Thyroid gland (tissue), 4 donors: Measurements from ENCODE around the gene ITPR3. TPM values are rescaled to one million over a fixed set of nuclear protein-coding genes. Genes with fewer than 3 reads are reported as not detected.

Source experiments
- DNase-seq, 2 donors: peaks; one replicate each; pipeline ENCODE4 v3.0.0-alpha.2; 2019
- H3K27ac ChIP-seq, 3 donors: fragments of 200-600 bp; sonication (generic); 1 replicate in 2 of 3; 2 replicates in 1 of 3; pipeline ENCODE4 v1.5.1; 2016 to 2019; ENCODE audit warnings: mild to moderate bottlenecking in 1 of 3, moderate library complexity in 1 of 3
- H3K27me3 ChIP-seq: fragments of 200-600 bp; sonication (generic); one replicate; pipeline ENCODE4 v1.5.1; 2019
- H3K36me3 ChIP-seq, 2 donors: fragments of 200-600 bp; sonication (generic); one replicate each; pipeline ENCODE4 v1.5.1; 2016 to 2019
- H3K4me1 ChIP-seq, 2 donors: fragments of 200-600 bp; sonication (generic); one replicate each; pipeline ENCODE4 v1.5.1; 2017 to 2019
- H3K4me3 ChIP-seq, 3 donors: fragments of 200-600 bp; sonication (generic); replicated peaks in 1 of 3; 1 replicate in 2 of 3; 2 replicates in 1 of 3; pipeline ENCODE4 v1.5.1; 2016; ENCODE audit warnings: mild to moderate bottlenecking in 1 of 3
- H3K9me3 ChIP-seq: fragments of 200-600 bp; sonication (generic); one replicate; pipeline ENCODE4 v1.5.1; 2017
- POLR2A ChIP-seq, 2 donors: fragments of 450-650 bp; IDR thresholded peaks; one replicate each; pipeline ENCODE4 v1.6.1; 2017; ENCODE audit warnings: antibody characterized with exemption in 2 of 2, mild to moderate bottlenecking in 2 of 2, moderate library complexity in 1 of 2
- WGBS, 2 donors: methylation state at CpG; one replicate each; pipeline ENCODE4 v1.1.5; 2017; 5-methylcytosine and 5-hydroxymethylcytosine counted together
- intact Hi-C: fragments of 100-400 bp; cut with DNase I; formaldehyde crosslinking; loops from one replicate; pipeline ENCODE4 v1.15.1; 2023
- total RNA-seq, 4 donors: library from RNA; depleted of rRNA; stranded (reverse); fragments of >200 nt; gene quantifications; one replicate each; pipeline ENCODE4 v1.2.3, GENCODE V29; 2016
- TF ChIP-seq, protein P1 (sequence below), 6 experiments: fragments of 200-600 bp in 3 of 6; fragments of 450-650 bp in 3 of 6; sonication (generic) in 3 of 6; IDR thresholded peaks; one replicate each; pipeline ENCODE4 v1.5.1; 2016 to 2019; ENCODE audit warnings: antibody characterized with exemption in 6 of 6, mild to moderate bottlenecking in 2 of 6, inconsistent platforms in 1 of 6, moderate library complexity in 1 of 6

Gene ITPR3
- total RNA-seq, 4 donors from 2014 or later: 77.8 to 145 (median 105) TPM

DNA sequence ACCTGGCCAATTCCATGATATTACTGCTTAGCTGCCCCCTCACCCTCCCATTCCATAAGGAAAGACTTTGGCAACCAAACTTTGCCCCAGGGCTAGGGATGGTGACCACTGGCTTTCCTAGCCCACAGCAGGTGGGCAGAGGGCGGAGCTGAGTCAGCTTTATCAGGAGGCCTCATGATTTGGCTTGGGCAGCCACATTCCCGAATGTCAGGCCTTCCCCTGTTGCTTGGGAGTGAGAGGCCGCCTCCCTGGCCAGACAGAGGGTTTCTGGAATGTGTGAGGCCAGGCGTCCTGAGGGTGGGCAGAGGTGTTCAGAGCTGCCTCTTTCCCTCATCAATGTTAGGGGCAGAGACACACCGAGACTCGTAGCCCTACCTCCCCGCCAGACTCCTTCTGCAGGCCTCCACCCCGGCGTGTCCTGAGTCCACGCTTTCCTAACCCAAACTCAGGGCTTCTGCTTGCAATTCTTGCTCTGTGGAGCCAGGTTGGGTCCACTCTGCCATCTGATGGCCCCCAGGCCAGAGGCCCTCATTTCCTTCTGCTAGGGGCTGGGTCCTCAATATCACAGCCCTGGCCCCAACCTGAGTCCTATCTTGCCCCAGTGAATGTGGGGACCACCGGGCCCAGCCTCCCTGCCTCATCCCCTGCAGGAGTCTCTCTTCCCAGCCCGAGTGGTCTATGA, 71.1 kb downstream of the ITPR3 start:
- Histone ChIP-seq H3K4me1 (peaks cover 6 to 33% of the 10 kb centered on the region in 2 donors), H3K27me3 (no peaks in the 10 kb centered on the region), H3K9me3 (no peaks in the 10 kb centered on the region), H3K36me3 (peaks cover 79 to 85% of the 10 kb centered on the region in 2 donors), H3K4me3 (no peak overlapping the region), H3K27ac (no peak overlapping the region)
- no peak for DNase-seq
- intact Hi-C loops: no loop called here
- TF ChIP-seq POLR2A (IDR thresholded peaks at IDR 0.05): no peak
- TF ChIP-seq, protein P1, sequence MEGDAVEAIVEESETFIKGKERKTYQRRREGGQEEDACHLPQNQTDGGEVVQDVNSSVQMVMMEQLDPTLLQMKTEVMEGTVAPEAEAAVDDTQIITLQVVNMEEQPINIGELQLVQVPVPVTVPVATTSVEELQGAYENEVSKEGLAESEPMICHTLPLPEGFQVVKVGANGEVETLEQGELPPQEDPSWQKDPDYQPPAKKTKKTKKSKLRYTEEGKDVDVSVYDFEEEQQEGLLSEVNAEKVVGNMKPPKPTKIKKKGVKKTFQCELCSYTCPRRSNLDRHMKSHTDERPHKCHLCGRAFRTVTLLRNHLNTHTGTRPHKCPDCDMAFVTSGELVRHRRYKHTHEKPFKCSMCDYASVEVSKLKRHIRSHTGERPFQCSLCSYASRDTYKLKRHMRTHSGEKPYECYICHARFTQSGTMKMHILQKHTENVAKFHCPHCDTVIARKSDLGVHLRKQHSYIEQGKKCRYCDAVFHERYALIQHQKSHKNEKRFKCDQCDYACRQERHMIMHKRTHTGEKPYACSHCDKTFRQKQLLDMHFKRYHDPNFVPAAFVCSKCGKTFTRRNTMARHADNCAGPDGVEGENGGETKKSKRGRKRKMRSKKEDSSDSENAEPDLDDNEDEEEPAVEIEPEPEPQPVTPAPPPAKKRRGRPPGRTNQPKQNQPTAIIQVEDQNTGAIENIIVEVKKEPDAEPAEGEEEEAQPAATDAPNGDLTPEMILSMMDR (IDR thresholded peaks at IDR 0.05): no peak
- WGBS, 2 donors: 88 to 96% methylated on average over 12 of the region's 12 CpGs

GRCh38 chr6:33692760-33693158, 71.6 kb downstream of the ITPR3 start:
- WGBS, 2 donors: 72 to 93% methylated on average over 9 to 10 of the region's 10 CpGs
- intact Hi-C loops: no loop called here
- DNase-seq: no peak
- H3K27me3 ChIP-seq: no peaks in the 10 kb centered on the region
- peaks cover 6 to 36% of the 10 kb centered on the region in 2 donors for H3K4me1 ChIP-seq
- no peak overlapping the region for H3K4me3 ChIP-seq
- TF ChIP-seq, protein P1 (IDR thresholded peaks at IDR 0.05): no peak
- TF ChIP-seq POLR2A (IDR thresholded peaks at IDR 0.05): no peak
- H3K27ac ChIP-seq: no peak overlapping the region
- no peaks in the 10 kb centered on the region for H3K9me3 ChIP-seq
- H3K36me3 ChIP-seq: peaks cover 74 to 81% of the 10 kb centered on the region in 2 donors

DNA sequence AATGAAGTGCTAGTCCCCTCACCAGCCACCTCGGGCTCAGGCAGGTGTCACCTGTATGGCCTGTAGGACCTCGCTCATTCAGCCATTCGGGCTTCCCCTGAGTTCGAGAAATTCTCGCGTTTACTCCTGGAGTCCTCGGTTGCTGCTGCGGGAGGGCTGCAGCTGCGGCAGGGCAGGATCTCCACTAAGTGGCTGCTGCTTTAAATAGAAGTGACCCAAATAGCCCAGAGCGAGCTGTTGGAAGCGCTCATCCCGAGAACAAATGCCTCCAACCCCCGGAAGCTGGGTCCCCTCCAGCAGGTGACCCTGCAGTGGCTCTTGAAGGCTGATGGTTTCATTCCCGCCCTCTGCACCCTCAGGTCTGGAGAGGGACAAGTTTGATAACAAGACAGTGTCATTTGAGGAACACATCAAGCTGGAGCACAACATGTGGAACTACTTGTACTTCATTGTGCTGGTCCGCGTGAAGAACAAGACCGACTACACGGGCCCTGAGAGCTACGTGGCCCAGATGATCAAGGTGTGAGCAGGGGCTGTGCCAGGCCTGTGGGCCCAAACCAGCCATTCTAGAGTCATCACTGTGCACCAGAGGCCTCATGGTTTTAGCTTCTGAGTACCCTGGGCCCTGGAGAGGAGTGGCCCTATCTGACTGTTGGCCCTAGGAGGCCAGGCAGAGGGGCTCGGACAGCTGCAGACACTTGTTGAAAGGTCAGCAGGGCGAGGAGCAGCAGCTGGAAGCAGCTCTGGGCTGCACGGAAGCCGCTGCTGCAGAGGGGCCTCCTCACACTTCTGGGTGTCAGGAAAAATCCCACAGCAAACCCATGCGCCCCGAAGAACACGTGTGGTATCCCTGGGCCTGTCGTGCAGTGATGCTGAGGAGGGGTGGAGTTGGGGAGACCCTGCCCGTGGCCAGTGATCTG, 72.3 kb downstream of the ITPR3 start:
- Histone ChIP-seq H3K4me3 (no peak overlapping the region), H3K36me3 (peaks cover 71 to 80% of the 10 kb centered on the region in 2 donors), H3K9me3 (no peaks in the 10 kb centered on the region), H3K27me3 (no peaks in the 10 kb centered on the region), H3K27ac (no peak overlapping the region), H3K4me1 (peaks cover 7 to 42% of the 10 kb centered on the region in 2 donors)
- intact Hi-C loops: no loop called here
- no peak for TF ChIP-seq POLR2A (IDR thresholded peaks at IDR 0.05)
- TF ChIP-seq, protein P1 (IDR thresholded peaks at IDR 0.05): no peak
- no peak for DNase-seq
- 78 to 84% methylated on average over 22 to 27 of the region's 28 CpGs for WGBS, 2 donors

GRCh38 chr6:33694401-33694931, 73.3 kb downstream of the ITPR3 start:
- Histone ChIP-seq H3K9me3 (no peaks in the 10 kb centered on the region), H3K4me1 (peaks cover 17 to 48% of the 10 kb centered on the region in 2 donors), H3K27ac (no peak overlapping the region), H3K27me3 (no peaks in the 10 kb centered on the region), H3K36me3 (peaks cover 61 to 71% of the 10 kb centered on the region in 2 donors), H3K4me3 (no peak overlapping the region)
- DNase-seq: no peak
- WGBS, 2 donors: 76 to 83% methylated on average over 18 of the region's 19 CpGs
- intact Hi-C loops: no loop called here
- TF ChIP-seq, protein P1 (IDR thresholded peaks at IDR 0.05): no peak
- no peak for TF ChIP-seq POLR2A (IDR thresholded peaks at IDR 0.05)
